ENCODE results near the gene KLHDC9.

The KLHDC9 gene

DNA sequence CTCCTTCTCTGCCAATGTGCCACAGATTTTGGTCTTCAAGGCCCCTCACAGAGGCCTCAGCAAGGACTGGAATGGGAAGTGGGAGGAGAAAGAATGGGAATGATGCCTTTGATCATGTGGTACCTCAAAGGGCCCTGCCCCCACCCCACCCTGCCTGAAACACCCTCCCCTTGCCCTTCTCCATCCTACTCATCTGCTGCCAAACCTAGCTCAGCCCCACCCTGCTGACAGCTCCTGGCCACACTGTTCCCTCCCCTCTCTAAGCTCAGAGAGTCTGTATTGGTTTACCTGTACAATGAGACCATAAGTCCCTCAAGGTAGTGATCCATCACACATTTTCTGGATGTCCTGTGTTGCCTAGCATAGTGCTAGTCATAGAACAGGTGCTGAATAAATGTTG, 21.8 kb upstream of the KLHDC9 start:
- DNase-seq (ENCODE audit: low spot score) = no peak

DNA sequence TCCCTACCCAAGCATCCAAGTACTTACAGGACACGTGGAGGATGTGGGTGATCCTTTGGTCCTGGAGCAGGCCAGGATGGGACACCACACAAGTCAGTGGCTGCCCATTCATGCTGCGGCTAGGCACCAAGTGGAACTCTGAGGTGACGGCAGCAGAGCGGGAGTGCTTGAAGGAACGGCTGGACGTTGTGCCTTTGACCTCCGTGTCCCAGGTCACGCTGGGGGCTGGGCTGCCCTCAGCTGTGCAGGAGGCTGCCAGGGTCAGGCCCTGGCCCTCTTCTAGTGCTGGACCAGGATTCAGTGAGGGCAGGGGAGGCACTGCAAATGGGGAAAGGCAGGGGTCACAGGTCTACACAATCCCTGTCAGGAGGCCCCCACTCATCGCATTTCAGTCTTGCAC, 20.7 kb upstream of the KLHDC9 start:
- no peak for DNase-seq (ENCODE audit: low spot score)

DNA sequence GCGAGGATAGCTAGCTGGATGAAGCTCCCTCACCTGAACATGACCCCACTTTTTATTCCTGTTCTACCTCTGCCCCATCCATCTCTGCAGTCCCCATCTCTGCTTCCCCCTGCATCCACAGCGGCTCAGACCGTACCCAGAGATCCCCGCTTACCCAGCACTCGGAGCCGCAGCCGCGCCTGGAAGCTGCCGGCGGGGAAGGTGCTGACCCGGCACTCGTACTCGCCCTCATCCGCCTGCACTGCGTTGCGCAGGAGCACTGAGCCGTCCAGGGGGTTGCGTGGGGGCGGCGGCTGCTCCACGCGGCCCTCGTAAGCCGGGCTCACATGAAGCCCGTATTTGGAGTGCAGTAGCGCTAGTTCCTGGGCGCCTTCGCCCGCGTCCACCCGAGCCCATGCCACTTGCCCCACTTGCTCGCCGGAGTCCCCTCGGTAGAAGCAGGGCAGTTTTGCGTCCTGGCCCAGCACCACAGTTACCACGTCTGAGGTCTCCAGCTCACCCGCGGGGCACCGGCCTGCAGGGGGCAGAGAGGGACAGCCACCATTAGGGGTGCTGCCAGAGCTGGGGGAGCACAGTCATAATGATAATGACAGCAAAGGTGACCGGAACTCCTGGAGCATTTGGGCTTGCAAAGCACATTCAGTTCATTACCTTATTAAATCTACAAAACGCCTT, 18.6 kb upstream of the KLHDC9 start:
- DNase-seq (ENCODE audit: low spot score) = no peak

DNA sequence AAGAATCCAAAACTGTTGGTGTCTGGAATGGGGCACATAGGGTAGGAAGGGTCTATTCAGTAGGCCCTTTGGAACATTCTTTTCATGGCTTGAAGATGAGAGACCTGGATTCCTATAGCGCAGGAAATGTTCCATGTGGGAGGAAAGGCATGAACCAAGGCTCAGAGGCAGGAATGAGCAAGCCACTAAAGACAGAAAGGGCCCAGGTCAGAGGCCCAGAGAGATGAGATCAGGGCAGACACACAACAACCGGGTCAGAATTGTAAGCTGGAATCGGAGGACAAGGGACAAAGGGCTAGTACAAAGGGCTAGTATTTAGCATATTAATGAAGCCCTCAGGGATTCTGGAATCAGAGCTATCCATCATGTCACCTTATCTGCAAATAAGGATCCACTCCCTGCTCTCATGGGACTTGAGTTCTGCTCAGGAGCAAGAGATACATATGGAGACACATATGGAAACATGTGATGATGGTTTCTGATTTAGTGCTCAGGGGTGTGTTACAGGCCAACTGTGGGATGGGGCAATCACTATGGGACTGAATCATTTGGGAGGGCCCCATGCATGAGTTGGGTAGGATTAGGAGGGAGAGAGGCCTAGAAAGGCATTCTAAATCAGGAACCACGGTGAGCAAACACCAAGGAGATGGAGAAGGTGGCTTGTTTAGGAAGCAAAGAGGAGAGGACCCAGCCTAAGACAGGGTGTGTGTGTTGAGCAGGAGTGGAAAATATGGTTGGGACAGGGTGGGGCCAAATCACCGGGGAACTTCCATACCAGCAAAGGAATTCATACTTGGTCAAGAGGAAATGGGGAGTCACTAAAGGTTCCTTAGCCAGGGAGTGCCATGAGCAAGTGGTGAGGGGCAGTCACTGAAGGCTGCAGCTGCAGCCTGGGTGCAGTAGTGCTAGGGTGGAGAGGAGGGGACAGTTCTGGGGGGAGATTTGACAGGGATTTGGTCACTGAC, 17.4 kb upstream of the KLHDC9 start:
- DNase-seq (ENCODE audit: low spot score) = no peak

DNA sequence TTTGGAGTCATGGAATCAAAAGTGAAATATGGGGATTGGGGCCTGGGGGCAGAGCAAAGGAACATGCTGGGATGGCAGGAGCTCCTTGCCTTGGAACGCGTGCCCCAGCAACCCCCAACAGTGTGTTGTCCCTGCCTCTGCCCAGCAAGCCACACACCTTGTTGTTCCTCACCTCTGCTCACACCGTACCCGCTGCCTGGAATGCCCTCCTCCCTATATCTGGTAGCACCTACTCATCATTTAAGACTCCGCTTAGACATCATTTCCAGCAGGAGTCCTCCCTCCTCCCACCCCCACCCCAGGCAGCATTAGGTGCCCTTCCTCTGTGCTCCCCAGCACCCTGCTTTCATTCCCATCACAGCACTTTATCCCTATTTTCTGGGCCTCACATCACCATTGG, 16.6 kb upstream of the KLHDC9 start:
- no peak for DNase-seq (ENCODE audit: low spot score)

DNA sequence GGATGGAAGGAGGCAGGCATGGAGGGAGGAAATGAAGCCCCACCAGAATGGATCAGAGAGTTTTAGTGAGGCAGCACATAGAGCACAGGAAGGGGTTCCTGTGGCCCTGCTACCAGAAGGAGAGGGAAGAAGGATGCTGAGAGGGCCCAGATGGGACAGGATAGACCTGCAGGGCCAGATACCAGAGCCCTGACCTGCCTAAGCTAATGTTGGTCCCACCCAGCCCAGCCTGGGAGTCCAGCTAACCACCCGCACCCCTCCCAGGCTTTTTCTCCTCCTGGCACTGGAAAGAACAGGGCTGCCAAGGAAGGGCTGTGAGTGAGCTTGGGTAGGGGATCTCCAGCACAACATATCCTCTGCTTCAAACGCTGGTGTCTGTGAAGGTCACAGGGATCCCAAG, 15.7 kb upstream of the KLHDC9 start:
- no peak for DNase-seq (ENCODE audit: low spot score)

DNA sequence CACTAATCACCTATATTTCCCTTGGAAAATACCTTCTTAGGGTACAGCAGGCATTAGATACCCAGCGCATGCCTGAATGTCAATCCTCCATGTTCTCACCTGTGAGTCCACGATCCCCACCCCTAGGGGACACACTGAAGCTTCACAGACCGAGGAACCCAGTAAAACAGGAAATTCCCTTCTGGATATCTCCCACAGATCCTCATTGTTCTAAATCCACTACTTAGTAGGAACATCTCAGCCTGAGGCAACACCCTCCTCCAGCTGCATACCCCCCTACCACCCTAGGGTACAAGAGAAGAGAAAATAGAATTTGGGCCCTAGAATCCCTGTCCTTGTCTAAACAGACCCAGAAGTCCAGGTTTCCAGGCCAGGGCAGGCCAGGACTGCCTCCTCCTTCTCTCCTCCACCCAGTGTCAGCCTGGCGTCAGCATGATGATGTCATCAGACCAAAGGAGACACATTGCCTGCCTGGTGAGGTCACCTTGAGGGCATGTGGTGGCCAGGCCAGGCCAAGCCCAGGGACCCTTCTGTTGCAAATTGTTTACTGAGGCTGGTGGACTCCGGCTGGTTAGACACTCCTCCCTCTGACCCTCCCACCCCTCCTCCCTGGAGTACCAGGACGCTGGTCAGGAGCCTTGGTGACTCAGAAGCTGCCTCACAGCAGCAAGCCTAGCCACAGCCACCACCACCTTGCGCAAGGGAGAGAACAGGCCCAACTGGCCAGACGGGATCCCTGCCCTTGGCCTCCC, 15.0 kb upstream of the KLHDC9 start:
- no peak for DNase-seq (ENCODE audit: low spot score)

DNA sequence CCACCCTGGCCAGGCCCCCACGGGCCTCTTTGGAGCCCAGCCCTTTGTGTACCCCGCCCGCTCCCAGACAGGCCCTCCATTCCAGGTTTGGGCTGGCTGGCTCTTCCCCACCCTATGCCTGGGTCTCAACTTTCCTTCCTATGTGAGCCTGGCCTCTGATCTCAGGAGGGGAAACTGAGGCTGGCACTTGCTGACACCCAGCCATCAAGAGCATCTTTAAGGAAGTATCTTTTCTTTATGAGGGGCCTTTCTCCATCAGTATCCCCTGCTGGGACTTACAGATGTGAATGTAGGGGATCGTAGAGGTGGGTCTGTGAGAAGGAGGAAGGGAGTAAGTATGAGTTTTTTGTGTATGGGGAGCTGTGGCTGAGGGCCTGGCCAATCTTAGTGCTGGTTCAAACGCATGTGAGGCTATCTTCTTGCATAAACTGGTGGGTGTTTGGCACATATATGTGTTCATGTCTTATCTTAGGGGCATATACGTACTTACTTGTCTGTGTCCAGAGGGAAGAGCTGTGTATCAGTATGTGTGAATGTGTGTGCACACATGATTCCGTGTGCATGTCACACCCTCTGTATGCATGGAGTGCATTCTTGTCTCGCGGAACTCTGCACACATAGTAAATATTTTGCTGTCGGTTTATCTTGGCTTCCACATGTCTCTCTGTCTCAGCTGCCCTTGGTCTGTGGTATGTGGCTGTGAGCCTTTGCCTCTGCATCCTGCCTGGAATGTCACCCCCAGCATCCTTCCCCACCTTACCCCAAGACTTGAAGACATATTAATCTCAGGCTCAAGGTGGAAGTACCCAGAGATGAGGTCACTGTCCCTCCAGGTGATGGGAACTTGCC, 14.2 kb upstream of the KLHDC9 start:
- no peak for DNase-seq (ENCODE audit: low spot score)

DNA sequence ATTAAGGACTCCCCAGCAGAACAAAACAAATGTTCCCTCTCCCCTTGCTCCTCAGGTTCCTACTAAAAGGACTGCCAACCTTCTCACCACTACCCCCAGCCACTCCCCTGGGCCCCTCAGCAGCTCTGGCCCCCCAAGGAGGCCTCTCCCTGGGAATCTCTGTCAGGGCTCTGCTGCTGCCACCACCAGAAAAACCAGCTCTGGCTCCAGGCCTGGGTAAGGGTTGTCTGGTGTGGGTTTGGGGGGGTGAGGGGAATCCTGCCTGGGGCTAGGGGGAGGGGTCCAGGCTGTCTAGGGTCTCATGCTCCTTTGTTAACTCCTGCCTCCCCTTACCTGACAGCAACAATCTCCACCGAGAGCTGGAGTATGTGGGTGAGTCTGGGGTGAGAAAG, 13.6 kb upstream of the KLHDC9 start:
- no peak for DNase-seq (ENCODE audit: low spot score)

DNA sequence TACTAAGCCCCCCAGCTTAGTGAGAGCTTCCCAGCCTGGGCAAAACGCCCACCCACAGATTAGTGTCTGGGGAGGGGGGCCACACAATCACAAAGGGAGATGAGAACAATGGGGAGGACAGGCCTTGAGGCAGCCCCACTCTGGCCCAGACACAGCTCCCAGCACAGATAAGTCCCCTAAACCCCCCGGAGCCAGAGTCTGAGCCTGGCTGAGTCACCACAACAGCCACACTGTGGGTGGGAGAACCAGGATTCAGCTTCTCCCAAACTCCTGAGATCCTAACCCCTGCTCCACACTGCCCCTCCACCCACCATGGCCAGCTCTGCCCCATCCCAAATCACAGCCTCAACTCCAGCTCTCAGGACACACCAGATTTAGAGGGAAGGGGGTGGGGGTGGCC, 13.0 kb upstream of the KLHDC9 start:
- no peak for DNase-seq (ENCODE audit: low spot score)

DNA sequence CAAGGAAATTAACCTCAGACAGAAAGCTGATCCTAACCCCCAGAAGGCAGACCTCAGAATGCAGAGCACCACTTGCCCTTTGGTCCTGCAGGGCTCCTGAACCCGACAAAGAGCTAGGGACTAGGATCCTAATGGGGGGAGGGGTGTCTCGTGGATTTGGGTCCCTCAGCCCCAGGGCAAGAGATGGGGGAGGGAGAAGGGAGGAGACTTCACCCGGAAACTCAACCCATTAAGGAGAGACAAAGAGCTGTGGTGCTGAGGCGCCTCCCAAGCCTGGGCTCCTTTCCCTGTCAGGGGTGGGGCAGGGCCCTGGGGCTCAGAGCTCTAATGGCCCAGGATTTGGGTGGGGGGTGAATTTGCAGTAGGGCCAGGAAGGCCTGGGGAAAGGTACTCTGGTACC, 11.7 kb upstream of the KLHDC9 start:
- DNase-seq (ENCODE audit: low spot score) = no peak

DNA sequence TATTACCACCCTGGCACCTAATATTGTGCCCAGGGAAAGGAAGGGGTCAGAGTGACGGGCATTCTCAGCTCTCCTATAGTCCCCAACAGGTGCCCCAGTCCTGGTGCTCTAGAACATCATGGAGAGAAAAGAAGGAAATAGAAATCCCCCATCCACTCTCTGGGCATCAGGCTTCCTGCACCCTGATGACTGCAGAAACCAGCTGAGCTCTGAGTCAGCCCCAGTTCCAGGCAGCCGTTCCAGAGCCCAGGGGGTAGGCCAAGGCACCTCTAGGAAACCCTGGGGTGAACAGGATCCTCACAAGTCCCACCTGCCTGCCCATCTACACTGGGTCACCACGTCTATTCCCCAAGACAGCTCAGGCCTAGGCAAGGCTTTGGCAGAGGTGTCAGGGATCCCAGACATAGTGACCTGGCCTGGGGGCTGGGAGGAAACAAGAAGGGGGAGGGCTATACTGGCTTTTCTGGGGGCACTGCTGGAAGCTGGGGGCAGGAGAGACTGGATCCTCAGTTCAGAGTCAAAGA, 9.5 kb upstream of the KLHDC9 start:
- DNase-seq (ENCODE audit: low spot score) = no peak

DNA sequence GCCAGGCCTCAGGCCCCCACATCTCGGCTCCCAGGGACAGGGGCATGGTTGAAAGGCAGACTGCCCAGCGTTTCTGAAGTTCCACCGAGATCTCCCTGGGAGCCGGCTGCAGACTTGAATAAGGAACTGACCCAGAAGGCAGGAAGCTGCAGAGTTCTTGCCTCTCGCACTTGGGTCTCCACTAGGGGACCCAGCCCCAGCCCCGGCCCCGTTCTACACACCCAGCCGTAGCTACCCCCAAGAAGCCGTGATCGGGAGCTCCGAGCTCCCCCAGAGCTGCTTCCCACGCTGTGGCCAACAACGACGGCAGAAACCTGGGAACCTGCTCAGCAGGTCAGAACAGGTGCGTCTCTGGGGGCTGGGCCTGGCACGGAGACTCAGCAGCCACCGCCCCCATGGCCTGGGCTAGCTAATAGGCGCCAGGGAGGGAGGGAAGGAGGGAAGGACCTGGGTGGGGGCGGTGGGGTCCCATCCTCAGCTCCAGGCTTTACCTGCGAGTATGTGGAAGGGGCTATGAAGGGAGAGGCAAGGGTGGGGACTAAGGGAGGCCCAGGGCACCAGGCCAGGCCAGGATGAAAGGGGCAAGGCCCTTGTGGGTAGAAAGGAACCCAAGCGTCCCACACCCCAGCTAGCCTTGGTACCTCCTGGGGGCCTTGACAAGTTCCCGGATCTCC, 8.8 kb upstream of the KLHDC9 start, which contains the start of gene NECTIN4:
Gene NECTIN4 (minus strand): TSS at position 308 of the 674 bp plus-strand sequence. CDS start 262 bp downstream, at position 46.
- no peak for DNase-seq (ENCODE audit: low spot score)

DNA sequence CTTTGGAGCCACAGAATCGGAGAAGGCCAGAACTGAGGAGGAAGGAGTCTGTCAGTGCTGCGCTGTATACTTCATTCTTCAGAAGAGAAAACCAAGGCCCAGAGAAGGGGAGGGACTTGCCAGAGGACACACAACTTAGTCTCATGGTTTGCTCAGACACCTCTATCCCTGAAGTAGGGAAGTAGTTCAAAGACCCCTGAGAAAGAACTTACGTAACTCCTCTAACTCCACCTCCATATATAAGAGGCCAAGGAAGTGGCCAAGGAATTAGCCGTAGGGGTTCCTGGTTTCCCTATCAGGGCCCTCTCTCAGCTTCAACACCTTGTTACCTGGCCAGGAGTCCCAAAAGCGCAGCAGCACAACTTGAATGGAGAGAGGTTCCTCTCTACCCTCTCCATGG, 8.2 kb upstream of the KLHDC9 start:
- no peak for DNase-seq (ENCODE audit: low spot score)

DNA sequence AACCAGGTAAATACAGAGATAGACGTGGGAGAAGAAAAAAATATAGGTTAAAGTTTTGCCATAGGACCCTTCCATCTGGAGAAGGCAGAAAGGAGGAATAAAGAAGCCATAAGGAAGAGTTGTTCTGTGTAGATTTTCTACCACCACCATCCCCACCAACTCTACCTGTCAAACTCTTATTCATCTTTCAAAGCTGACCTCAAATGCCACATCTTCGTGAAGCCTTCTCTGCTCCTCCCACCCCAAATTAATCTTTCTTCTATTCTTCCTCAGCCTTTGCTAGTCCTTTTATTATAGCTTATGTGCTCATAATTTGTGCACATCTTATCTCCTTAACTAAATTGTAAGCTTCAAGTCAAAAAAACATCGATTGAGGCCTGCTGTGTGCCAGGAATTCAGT, 7.5 kb upstream of the KLHDC9 start:
- DNase-seq (ENCODE audit: low spot score) = no peak

DNA sequence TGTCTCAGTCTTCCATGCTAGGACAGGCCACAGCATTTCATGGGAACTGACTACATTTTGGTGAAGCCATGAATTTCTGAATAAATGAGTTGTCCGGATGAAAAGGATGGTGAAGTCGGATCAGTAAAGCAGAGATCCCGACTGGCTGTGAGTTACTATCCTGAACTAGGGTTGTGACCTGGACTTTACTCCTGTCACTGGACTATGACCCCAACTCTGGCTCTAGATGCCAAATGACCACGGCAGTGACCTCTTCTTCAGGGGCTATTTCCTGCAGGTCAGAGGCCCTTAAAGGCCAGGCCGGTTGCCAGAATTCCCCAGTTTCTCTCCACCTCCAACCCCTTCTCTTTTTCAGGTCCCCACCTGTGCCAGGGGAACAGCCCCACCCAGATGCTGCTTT, 7.1 kb upstream of the KLHDC9 start:
- DNase-seq (ENCODE audit: low spot score) = no peak

DNA sequence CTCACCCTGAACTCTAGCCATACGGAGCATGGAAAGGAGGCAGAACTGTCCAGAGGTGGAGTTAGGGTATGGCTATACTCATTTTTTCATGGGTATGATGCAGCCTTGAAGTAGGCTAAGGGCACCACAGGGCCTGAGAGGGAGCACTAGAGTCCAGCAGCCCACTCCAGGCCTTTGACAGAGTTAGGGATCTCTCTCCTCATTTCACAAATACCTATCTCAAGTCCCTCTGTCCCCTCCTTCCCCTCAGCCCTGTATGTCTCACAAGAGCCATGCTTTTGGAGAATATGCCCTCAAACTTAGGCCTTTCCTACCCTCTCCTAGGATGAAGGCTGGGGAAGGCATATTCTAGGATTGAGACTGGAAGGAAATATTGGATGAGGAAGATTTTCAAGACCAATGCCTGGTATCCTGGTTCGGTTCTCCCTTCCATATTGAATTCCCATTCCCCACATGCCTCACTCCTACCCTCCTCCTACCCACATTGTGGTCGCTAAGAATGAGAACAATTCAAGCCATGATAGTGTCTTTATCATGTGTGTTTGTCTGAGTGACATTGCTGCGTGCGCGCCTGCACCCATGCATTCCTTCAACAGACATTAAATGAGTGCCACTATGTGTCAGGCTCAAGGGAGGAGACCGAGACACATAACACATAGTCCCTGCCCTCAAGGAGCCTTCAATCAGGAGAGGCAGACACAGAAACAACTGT, 6.2 kb upstream of the KLHDC9 start:
- no peak for DNase-seq (ENCODE audit: low spot score)

DNA sequence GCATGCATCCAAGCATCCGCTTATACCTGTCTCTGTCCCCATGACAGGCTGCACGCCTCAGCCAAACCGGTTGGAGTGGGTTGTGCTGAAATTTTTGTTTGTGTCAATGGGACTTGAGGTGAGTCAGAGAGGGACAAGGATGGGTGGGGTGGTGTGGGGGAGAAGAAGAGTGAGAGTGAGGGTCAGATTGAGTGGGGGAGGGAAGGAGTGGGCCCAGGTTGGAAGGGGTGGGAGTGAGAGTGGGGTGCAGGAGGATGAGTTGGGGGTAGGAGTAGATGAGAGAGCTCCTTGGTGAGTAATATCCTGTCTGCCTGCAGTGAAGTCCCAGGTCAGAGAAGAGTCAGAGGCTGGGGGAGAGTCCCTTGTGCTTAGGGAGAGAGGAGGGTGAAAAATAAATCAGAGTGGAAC, 5.5 kb upstream of the KLHDC9 start:
- DNase-seq (ENCODE audit: low spot score) = peak; percentile 39

DNA sequence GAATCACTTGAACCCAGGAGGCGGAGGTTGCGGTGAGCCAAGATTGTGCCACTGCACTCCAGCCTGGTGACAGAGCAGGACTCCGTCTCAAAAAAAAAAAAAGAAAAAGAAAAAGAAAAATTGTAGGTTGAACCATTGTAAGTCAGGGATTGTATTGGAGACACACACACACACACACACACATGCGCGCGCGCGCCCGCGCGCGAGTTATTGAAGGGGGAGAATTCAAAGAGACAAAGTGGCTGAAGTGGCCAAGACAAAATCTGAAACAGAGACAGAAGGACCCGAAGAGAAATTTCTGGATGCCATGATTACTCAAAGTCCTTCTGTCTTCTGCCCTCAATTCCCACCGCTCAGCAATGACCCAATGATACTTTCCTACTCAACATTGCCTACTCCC, 3.7 kb upstream of the KLHDC9 start:
- no peak for DNase-seq (ENCODE audit: low spot score)

DNA sequence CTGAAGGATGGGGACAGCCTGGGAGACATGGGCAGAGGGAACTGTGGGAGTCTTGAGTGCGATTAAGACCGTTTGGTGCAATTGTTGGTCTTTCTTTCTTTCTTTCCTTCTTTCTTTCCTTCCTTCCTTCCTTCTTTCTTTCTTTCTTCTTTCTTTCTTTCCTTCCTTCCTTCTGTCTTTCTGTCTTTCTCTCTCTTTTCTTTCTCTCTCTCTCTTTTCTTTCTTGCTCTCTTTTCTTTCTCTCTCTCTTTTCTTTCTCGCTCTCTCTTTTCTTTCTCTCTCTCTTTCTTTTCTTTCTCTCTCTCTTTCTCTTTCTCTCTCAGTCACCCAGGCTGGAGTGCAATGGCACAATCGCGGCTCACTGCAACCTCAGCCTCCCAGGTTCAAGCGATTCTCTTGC, 2.9 kb upstream of the KLHDC9 start:
- DNase-seq (ENCODE audit: low spot score) = no peak

Measured in activated CD4-positive, alpha-beta T cell treated with anti-CD3 and anti-CD28 coated beads, Interleukin-2, Interleukin-4, amounts not matched to agents 100 ng/mL and 50 ng/mL, durations not matched to agents 16 hours and 8 hours (primary cell).